22Rv1 (cell line): ENCODE data around the gene OTX2.

Source experiments
- CTCF ChIP-seq: fragments of 450-650 bp; IDR thresholded peaks from 2 replicates; pipeline ENCODE4 v1.5.1; 2017; ENCODE audit warnings: mild to moderate bottlenecking
- ZFX ChIP-seq: fragments of 450-650 bp; IDR thresholded peaks from 2 replicates; pipeline ENCODE4 v1.6.1; 2017; ENCODE audit warnings: antibody characterized with exemption, borderline replicate concordance

- TF ChIP-seq CTCF = no peak
- TF ChIP-seq ZFX = no peak
Measured at GRCh38 chr14:56844406-56845002, 34.2 kb upstream of the OTX2 start.
